Measurements from ENCODE around the gene PIP5K1B. TPM values are rescaled to one million over a fixed set of nuclear protein-coding genes. Genes with fewer than 3 reads are reported as not detected.

PIP5K1B gene
- total and polyA plus RNA-seq, 10 of the 15 experiments (the other 5 are each of a cell fraction or from before 2014, with no cell fraction given): 6.8 to 16.3 (median 10.6) TPM

DNA sequence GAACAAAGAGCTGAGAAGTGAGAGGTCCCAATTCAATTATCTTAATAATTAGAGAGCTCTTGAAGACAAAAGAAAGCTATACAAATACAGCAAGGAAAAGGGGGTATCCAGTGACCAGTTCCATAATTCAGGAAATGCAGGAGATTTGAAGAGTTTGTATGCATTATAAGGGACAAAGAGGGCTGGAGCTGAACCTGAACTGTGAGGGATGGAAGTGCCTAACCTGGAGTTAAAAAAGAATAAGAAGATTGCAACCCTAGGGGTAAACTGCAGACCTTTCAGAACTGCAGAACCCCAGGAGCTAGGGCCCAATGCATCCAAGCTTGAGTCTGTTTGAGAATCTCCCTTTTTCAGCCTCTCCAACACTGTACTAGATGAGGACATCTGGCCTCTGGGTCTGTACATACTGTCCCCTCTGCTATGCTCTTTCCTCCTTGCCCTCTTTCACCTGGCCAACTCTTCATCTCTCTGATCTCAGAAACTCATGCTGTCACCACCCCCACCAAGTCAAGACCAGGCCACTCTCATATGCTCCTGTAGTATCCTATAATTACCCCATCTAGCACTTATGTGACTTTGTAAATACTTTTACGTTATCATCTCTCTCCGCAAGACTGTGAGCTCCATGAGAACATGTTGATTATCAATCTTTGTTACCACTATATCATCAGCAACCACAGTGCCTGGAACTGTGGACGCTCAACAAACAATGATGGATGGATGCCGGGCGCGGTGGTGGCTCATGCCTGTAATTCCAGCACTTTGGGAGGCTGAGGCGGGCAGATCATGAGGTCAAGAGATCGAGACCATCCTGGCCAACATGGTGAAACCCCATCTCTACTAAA, 315.5 kb downstream of the PIP5K1B start (continued):
- TF ChIP-seq CBFB (IDR thresholded peaks at IDR 0.05; ENCODE audit: low read depth): no peak
- TF ChIP-seq FOXM1 (IDR thresholded peaks at IDR 0.05; ENCODE audit: low read depth, low read length): no peak
- TF ChIP-seq, protein P1, sequence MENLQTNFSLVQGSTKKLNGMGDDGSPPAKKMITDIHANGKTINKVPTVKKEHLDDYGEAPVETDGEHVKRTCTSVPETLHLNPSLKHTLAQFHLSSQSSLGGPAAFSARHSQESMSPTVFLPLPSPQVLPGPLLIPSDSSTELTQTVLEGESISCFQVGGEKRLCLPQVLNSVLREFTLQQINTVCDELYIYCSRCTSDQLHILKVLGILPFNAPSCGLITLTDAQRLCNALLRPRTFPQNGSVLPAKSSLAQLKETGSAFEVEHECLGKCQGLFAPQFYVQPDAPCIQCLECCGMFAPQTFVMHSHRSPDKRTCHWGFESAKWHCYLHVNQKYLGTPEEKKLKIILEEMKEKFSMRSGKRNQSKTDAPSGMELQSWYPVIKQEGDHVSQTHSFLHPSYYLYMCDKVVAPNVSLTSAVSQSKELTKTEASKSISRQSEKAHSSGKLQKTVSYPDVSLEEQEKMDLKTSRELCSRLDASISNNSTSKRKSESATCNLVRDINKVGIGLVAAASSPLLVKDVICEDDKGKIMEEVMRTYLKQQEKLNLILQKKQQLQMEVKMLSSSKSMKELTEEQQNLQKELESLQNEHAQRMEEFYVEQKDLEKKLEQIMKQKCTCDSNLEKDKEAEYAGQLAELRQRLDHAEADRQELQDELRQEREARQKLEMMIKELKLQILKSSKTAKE (IDR thresholded peaks at IDR 0.05; ENCODE audit: low read depth, poor library complexity, severe bottlenecking): no peak
- TF ChIP-seq JUND (IDR thresholded peaks at IDR 0.05; ENCODE audit: low read depth, low read length): no peak

DNA sequence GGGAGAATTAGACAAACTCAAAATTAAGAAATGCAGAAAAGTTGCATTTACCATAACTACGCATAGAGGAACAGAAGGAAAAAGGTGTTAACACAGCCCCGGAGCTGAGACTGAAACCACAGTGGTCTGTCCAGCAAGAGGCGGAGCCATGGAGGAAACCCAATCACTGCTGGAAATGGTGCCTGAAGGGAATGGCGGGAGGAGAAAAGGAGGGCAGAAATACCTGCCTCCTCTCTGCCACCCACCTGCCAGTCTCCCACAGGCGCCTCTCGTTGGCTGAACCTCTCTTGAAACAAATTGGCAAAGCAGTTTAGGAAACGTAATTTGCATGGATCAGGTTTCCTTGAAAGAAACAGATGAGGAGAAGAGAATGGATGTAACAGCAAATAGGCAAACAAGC, 318.6 kb downstream of the PIP5K1B start:
- no peak for FAIRE-seq
- Histone ChIP-seq H4K20me1 (ENCODE audit: control insufficient read depth, insufficient read depth) (no peaks in the 10 kb centered on the region), H3K9me3 (replicated peaks; ENCODE audit: control insufficient read depth, insufficient read depth, low read length) (no peaks in the 10 kb centered on the region), H2AFZ (ENCODE audit: control insufficient read depth, low read depth, low read length) (no peak overlapping the region), H3K4me2 (ENCODE audit: control insufficient read depth, insufficient read depth) (no peak overlapping the region), H3K27ac (ENCODE audit: control insufficient read depth, insufficient read depth) (no peak overlapping the region), H3K27me3 (replicated peaks in 1 of 2; ENCODE audit: control insufficient read depth in 2 of 2, insufficient read depth in 2 of 2, low read length in 1 of 2) (no peaks in the 10 kb centered on the region), H3K9ac (ENCODE audit: control insufficient read depth, insufficient read depth, low read length) (no peak overlapping the region), H3K79me2 (ENCODE audit: control insufficient read depth, insufficient read depth, low read length) (no peaks in the 10 kb centered on the region), H3K36me3 (ENCODE audit: control insufficient read depth in 2 of 2, insufficient read depth in 2 of 2, low read length in 1 of 2) (no peaks in the 10 kb centered on the region), H3K4me3 (no peak overlapping the region), H3K4me1 (ENCODE audit: control insufficient read depth, insufficient read depth, low read length) (peaks cover 6% of the 10 kb centered on the region)
- 38% methylated on average over 7 of the region's 7 CpGs for WGBS (ENCODE audit: insufficient coverage, insufficient replicate concordance, low lambda C conversion rate, missing lambda C conversion rate)
- intact Hi-C loops (cut with micrococcal nuclease; ENCODE audit: unreplicated experiment): no loop called here
- no peak for DNase-seq (ENCODE audit: low read depth, low spot score)
- ATAC-seq: no peak
- in situ Hi-C loops (cut with MboI): no loop called here
- ChIA-PET RAD21 (ENCODE audit: unreplicated experiment) (no interaction called here), SMC1A (ENCODE audit: uncharacterized antibody, unreplicated experiment) (no interaction called here), CTCF (interaction anchor here (0.9 to 1.4 kb wide), 2 partner anchors 22 to 74 kb away, joined by 3 to 4 read pairs; no protein-coding TSS in a partner anchor), POLR2A (no interaction called here)
- BruUV-seq (replicated peaks): no TSS peak
- TF ChIP-seq WRNIP1 (IDR thresholded peaks at IDR 0.05; ENCODE audit: borderline replicate concordance, low read depth, low read length) (no peak), SIX5 (IDR thresholded peaks at IDR 0.05; ENCODE audit: low read depth, low read length, severe bottlenecking) (no peak), MEF2A (IDR thresholded peaks at IDR 0.05; ENCODE audit: insufficient read depth, low read depth, low read length) (no peak), NFIC (IDR thresholded peaks at IDR 0.05; ENCODE audit: low read depth, low read length) (no peak), SUZ12 (IDR thresholded peaks at IDR 0.05; ENCODE audit: unreplicated experiment) (no peak), POU2F2 (IDR thresholded peaks at IDR 0.05; ENCODE audit: borderline replicate concordance, low read depth, low read length) (no peak), SRF (IDR thresholded peaks at IDR 0.05; ENCODE audit: low read depth in 2 of 2, low read length in 2 of 2) (no peak), CHD1 (IDR thresholded peaks at IDR 0.05; ENCODE audit: low read depth, low read length) (no peak), FOS (IDR thresholded peaks at IDR 0.05; ENCODE audit: borderline replicate concordance, extremely low read depth, insufficient read length) (no peak), EZH2 (IDR thresholded peaks at IDR 0.05; ENCODE audit: borderline replicate concordance, control insufficient read depth, low read depth, low read length) (no peak), MYB (IDR thresholded peaks at IDR 0.05; ENCODE audit: borderline replicate concordance, low read depth, low read length) (no peak)
- TF ChIP-seq, protein P2, sequence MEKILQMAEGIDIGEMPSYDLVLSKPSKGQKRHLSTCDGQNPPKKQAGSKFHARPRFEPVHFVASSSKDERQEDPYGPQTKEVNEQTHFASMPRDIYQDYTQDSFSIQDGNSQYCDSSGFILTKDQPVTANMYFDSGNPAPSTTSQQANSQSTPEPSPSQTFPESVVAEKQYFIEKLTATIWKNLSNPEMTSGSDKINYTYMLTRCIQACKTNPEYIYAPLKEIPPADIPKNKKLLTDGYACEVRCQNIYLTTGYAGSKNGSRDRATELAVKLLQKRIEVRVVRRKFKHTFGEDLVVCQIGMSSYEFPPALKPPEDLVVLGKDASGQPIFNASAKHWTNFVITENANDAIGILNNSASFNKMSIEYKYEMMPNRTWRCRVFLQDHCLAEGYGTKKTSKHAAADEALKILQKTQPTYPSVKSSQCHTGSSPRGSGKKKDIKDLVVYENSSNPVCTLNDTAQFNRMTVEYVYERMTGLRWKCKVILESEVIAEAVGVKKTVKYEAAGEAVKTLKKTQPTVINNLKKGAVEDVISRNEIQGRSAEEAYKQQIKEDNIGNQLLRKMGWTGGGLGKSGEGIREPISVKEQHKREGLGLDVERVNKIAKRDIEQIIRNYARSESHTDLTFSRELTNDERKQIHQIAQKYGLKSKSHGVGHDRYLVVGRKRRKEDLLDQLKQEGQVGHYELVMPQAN (conservative IDR thresholded peaks at IDR 0.05): no peak
- TF ChIP-seq, protein P3, sequence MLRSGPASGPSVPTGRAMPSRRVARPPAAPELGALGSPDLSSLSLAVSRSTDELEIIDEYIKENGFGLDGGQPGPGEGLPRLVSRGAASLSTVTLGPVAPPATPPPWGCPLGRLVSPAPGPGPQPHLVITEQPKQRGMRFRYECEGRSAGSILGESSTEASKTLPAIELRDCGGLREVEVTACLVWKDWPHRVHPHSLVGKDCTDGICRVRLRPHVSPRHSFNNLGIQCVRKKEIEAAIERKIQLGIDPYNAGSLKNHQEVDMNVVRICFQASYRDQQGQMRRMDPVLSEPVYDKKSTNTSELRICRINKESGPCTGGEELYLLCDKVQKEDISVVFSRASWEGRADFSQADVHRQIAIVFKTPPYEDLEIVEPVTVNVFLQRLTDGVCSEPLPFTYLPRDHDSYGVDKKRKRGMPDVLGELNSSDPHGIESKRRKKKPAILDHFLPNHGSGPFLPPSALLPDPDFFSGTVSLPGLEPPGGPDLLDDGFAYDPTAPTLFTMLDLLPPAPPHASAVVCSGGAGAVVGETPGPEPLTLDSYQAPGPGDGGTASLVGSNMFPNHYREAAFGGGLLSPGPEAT (IDR thresholded peaks at IDR 0.05; ENCODE audit: low read depth): no peak
